HepG2 (cell line): ENCODE data around the gene ACSM2B. TPM values are rescaled to one million over a fixed set of nuclear protein-coding genes. Genes with fewer than 3 reads are reported as not detected.

Source experiments
- ATF7 ChIP-seq, 2 experiments: fragments of 450-650 bp in 1 of 2; sonication (generic) in 1 of 2; formaldehyde crosslinking in 1 of 2; IDR thresholded peaks; 2 replicates each; pipeline versions ENCODE4 v1.4.0 to v1.6.1; 2016 to 2020; ENCODE audit warnings: antibody characterized with exemption in 1 of 2, mild to moderate bottlenecking in 1 of 2, missing genetic modification reagents in 1 of 2
- BATF2 ChIP-seq: sonication (generic); formaldehyde crosslinking; IDR thresholded peaks from 2 replicates; pipeline ENCODE4 v1.8.0; 2022; ENCODE audit warnings: mild to moderate bottlenecking, missing genetic modification reagents, moderate library complexity
- ETS1 ChIP-seq: sonication (generic); formaldehyde crosslinking; IDR thresholded peaks from 2 replicates; pipeline ENCODE4 v1.4.0; 2020; ENCODE audit warnings: missing genetic modification reagents
- FOXK1 ChIP-seq: sonication (generic); formaldehyde crosslinking; IDR thresholded peaks from 2 replicates; pipeline ENCODE4 v1.4.0; 2020; ENCODE audit warnings: low read depth, missing genetic modification reagents, borderline replicate concordance
- HIVEP1 ChIP-seq: sonication (generic); formaldehyde crosslinking; IDR thresholded peaks from 2 replicates; pipeline ENCODE4 v1.4.0; 2020; ENCODE audit warnings: mild to moderate bottlenecking, missing genetic modification reagents
- HMG20A ChIP-seq: IDR thresholded peaks from 2 replicates; pipeline ENCODE4 v1.6.1; 2016; ENCODE audit warnings: borderline replicate concordance
- HMGA1 ChIP-seq: sonication (generic); formaldehyde crosslinking; conservative IDR thresholded peaks from 2 replicates; pipeline ENCODE4 v1.4.0; 2020; ENCODE audit warnings: missing genetic modification reagents
- MEF2D ChIP-seq: sonication (generic); formaldehyde crosslinking; IDR thresholded peaks from 2 replicates; pipeline ENCODE4 v1.5.1; 2020; ENCODE audit warnings: mild to moderate bottlenecking, missing genetic modification reagents
- PHF5A ChIP-seq: IDR thresholded peaks from one replicate; pipeline ENCODE4 v1.6.1; 2018; ENCODE audit warnings: low read depth, missing genetic modification reagents; ENCODE audit not compliant: unreplicated experiment
- RARG ChIP-seq: sonication (generic); formaldehyde crosslinking; IDR thresholded peaks from 2 replicates; pipeline ENCODE4 v1.4.0; 2020; ENCODE audit warnings: low read depth, mild to moderate bottlenecking, missing genetic modification reagents
- SAP130 ChIP-seq: IDR thresholded peaks from 2 replicates; pipeline ENCODE4 v1.6.1; 2016; ENCODE audit warnings: low read depth
- TAF15 ChIP-seq: fragments of 200-400 bp; formaldehyde crosslinking; IDR thresholded peaks from one replicate; pipeline ENCODE4 v1.6.1; 2018; ENCODE audit warnings: mild to moderate bottlenecking, low read depth, low read length; ENCODE audit not compliant: poor library complexity, severe bottlenecking
- ZBTB42 ChIP-seq: sonication (generic); formaldehyde crosslinking; IDR thresholded peaks from 2 replicates; pipeline ENCODE4 v1.5.0; 2020; ENCODE audit warnings: mild to moderate bottlenecking, missing genetic modification reagents
- ZFYVE20 ChIP-seq: sonication (generic); formaldehyde crosslinking; IDR thresholded peaks from 2 replicates; pipeline ENCODE4 v1.8.0; 2023; ENCODE audit warnings: low read depth, mild to moderate bottlenecking, moderate library complexity, missing genetic modification reagents, borderline replicate concordance
- ZHX1 ChIP-seq: sonication (generic); formaldehyde crosslinking; IDR thresholded peaks from 2 replicates; pipeline ENCODE4 v1.8.1; 2022; ENCODE audit warnings: low read depth, mild to moderate bottlenecking, missing genetic modification reagents
- ZNF224 ChIP-seq: sonication (generic); formaldehyde crosslinking; IDR thresholded peaks from 2 replicates; pipeline ENCODE4 v1.5.0; 2020; ENCODE audit warnings: mild to moderate bottlenecking, missing genetic modification reagents
- ZNF296 ChIP-seq: sonication (generic); formaldehyde crosslinking; conservative IDR thresholded peaks from 2 replicates; pipeline ENCODE4 v1.5.0; 2020; ENCODE audit warnings: mild to moderate bottlenecking, missing genetic modification reagents
- ZNF33A ChIP-seq: sonication (generic); formaldehyde crosslinking; IDR thresholded peaks from 2 replicates; pipeline ENCODE4 v1.5.1; 2020; ENCODE audit warnings: missing genetic modification reagents, mild to moderate bottlenecking, moderate library complexity, borderline replicate concordance
- ZNF552 ChIP-seq: sonication (generic); formaldehyde crosslinking; IDR thresholded peaks from 2 replicates; pipeline ENCODE4 v1.9.0; 2022; ENCODE audit warnings: missing genetic modification reagents, mild to moderate bottlenecking, borderline replicate concordance
- ZNF615 ChIP-seq: sonication (generic); formaldehyde crosslinking; IDR thresholded peaks from 2 replicates; pipeline ENCODE4 v1.5.0; 2020; ENCODE audit warnings: mild to moderate bottlenecking, missing genetic modification reagents, borderline replicate concordance
- ZNF724P ChIP-seq: sonication (generic); formaldehyde crosslinking; IDR thresholded peaks from 2 replicates; pipeline ENCODE4 v1.8.0; 2022; ENCODE audit warnings: missing genetic modification reagents, borderline replicate concordance
- ZSCAN12 ChIP-seq: sonication (generic); formaldehyde crosslinking; IDR thresholded peaks from 2 replicates; pipeline ENCODE4 v1.9.0; 2021; ENCODE audit warnings: mild to moderate bottlenecking, missing genetic modification reagents
- polyA plus RNA-seq, 8 experiments: library from polyadenylated mRNA; depleted of rRNA in 3 of 8; stranded (reverse) in 7 of 8; unstranded in 1 of 8; fragments of >200 nt; fragmentation: Illumina TruSeq in 4 of 8; extraction: Trizol in 4 of 8; gene quantifications; 2 replicates each; pipeline versions ENCODE4 v1.2.1 to v1.2.3, GENCODE V29; 2011 to 2016; ENCODE audit warnings: low read depth in 4 of 8, missing spikeins in 1 of 8, mixed read lengths in 1 of 8; ENCODE audit not compliant: insufficient read depth in 1 of 8
- total RNA-seq, 5 experiments: library from RNA; depleted of rRNA; stranded (reverse); fragments of >200 nt; fragmentation: Illumina TruSeq; extraction: Trizol; gene quantifications; 2 replicates each; pipeline ENCODE4 v1.2.3, GENCODE V29; 2016; ENCODE audit warnings: low read depth in 1 of 5
- TF ChIP-seq, protein P1 (sequence below): sonication (generic); formaldehyde crosslinking; IDR thresholded peaks from 2 replicates; pipeline ENCODE4 v1.5.0; 2020; ENCODE audit warnings: missing genetic modification reagents
- TF ChIP-seq, protein P2 (sequence below): sonication (generic); formaldehyde crosslinking; IDR thresholded peaks from 2 replicates; pipeline ENCODE4 v1.5.0; 2020; ENCODE audit warnings: missing genetic modification reagents

ACSM2B gene
- total and polyA plus RNA-seq, 2 of the 13 experiments (the other 11 are each of a cell fraction or from before 2014, with no cell fraction given): 22.9 to 34.0 TPM

- TF ChIP-seq HMG20A (CRISPR knock-in tag) (peak; percentile 46; the same call in 1 of the 2 replicates), ETS1 (CRISPR knock-in tag) (no peak), ZNF224 (no peak), ATF7 (IDR thresholded peaks at IDR 0.05) (no peak), ATF7 (CRISPR knock-in tag; IDR thresholded peaks at IDR 0.05) (no peak), ZNF296 (CRISPR knock-in tag) (no peak), BATF2 (CRISPR knock-in tag) (no peak), ZNF33A (CRISPR knock-in tag) (no peak), SAP130 (peak; percentile 42), FOXK1 (CRISPR knock-in tag) (peak; percentile 74; the same call in 1 of the 2 replicates), ZHX1 (no peak), ZNF615 (no peak), ZBTB42 (no peak), ZSCAN12 (CRISPR knock-in tag) (no peak), ZFYVE20 (CRISPR knock-in tag) (no peak), PHF5A (CRISPR knock-in tag) (no peak), TAF15 (no peak), HIVEP1 (CRISPR knock-in tag) (no peak), MEF2D (CRISPR knock-in tag) (peak; percentile 90), ZNF724P (CRISPR knock-in tag) (no peak), RARG (CRISPR knock-in tag) (no peak), ZNF552 (CRISPR knock-in tag) (no peak), HMGA1 (CRISPR knock-in tag) (no peak)
- TF ChIP-seq, protein P1, sequence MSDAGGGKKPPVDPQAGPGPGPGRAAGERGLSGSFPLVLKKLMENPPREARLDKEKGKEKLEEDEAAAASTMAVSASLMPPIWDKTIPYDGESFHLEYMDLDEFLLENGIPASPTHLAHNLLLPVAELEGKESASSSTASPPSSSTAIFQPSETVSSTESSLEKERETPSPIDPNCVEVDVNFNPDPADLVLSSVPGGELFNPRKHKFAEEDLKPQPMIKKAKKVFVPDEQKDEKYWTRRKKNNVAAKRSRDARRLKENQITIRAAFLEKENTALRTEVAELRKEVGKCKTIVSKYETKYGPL (CRISPR knock-in tag): no peak
- TF ChIP-seq, protein P2, sequence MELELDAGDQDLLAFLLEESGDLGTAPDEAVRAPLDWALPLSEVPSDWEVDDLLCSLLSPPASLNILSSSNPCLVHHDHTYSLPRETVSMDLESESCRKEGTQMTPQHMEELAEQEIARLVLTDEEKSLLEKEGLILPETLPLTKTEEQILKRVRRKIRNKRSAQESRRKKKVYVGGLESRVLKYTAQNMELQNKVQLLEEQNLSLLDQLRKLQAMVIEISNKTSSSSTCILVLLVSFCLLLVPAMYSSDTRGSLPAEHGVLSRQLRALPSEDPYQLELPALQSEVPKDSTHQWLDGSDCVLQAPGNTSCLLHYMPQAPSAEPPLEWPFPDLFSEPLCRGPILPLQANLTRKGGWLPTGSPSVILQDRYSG: no peak
These were observed 38.0 kb downstream of the ACSM2B start (continued) for GRCh38 chr16:20538181-20538580.
